Right lobe of liver (tissue), 6 donors: Measurements from ENCODE around the gene TSBP1. TPM values are rescaled to one million over a fixed set of nuclear protein-coding genes. Genes with fewer than 3 reads are reported as not detected.
"Not testable (repeated sequence)": the region's sequence is repeated elsewhere in the genome, so short reads cannot be mapped to it uniquely, and the experiment has no call there.

Experiments
- ATAC-seq, 4 donors: fragments of 200-7000 bp; cut with Tn5 transposase; one replicate each; pipeline ENCODE4 v1.9.1; 2020; ENCODE audit warnings: mild to moderate bottlenecking in 4 of 4, moderate library complexity in 4 of 4
- DNase-seq, 3 donors: peaks; one replicate each; pipeline ENCODE4 v3.0.0-alpha.2; 2020
- H3K27ac ChIP-seq, 3 donors: fragments of 200-600 bp; one replicate each; pipeline ENCODE4 v1.8.0; 2022
- H3K27me3 ChIP-seq, 2 donors: fragments of 200-600 bp; one replicate each; pipeline ENCODE4 v1.8.0; 2022
- H3K36me3 ChIP-seq, 4 donors: fragments of 200-600 bp; sonication (generic) in 1 of 4; one replicate each; pipeline versions ENCODE4 v1.5.1 to v1.8.0; 2017 to 2022; ENCODE audit warnings: control low read depth in 1 of 4
- H3K4me1 ChIP-seq, 4 donors: fragments of 200-600 bp; sonication (generic) in 1 of 4; one replicate each; pipeline versions ENCODE4 v1.5.1 to v1.8.0; 2017 to 2022; ENCODE audit warnings: control low read depth in 1 of 4
- H3K4me3 ChIP-seq, 3 donors: fragments of 200-600 bp; one replicate each; pipeline ENCODE4 v1.8.0; 2022
- H3K9me3 ChIP-seq, 4 donors: fragments of 200-600 bp; sonication (generic) in 1 of 4; one replicate each; pipeline versions ENCODE4 v1.5.1 to v1.8.0; 2017 to 2022; ENCODE audit warnings: control low read depth in 1 of 4
- POLR2A ChIP-seq: fragments of 450-650 bp; IDR thresholded peaks from one replicate; pipeline ENCODE4 v1.6.1; 2017; ENCODE audit warnings: antibody characterized with exemption, mild to moderate bottlenecking
- WGBS: methylation state at CpG from one replicate; pipeline ENCODE4 v1.1.6; 2018; ENCODE audit warnings: low coverage, low lambda C conversion rate; ENCODE audit not compliant: insufficient coverage; ENCODE audit errors: missing lambda C conversion rate; 5-methylcytosine and 5-hydroxymethylcytosine counted together
- intact Hi-C, 2 donors: fragments of 100-400 bp; cut with DNase I; formaldehyde crosslinking; loops; one replicate each; pipeline versions ENCODE4 v1.11.2 to v1.14.1; 2022
- total RNA-seq, 6 experiments: library from RNA; depleted of rRNA in 2 of 6; stranded (reverse); fragments of >200 nt in 2 of 6; fragmentation: NEBNext Ultra II Directional in 3 of 6; extraction: Animal tissue kit (Norgen Biotek cat#: 25700) in 3 of 6; gene quantifications; one replicate each; pipeline versions ENCODE4 v1.1.0 to v1.2.4, GENCODE V29; 2016 to 2023
- TF ChIP-seq, protein P1 (sequence below), 4 donors: fragments of 200-600 bp in 3 of 4; fragments of 450-650 bp in 1 of 4; IDR thresholded peaks; one replicate each; pipeline versions ENCODE4 v1.5.1 to v1.8.0; 2016 to 2022; ENCODE audit warnings: antibody characterized with exemption in 4 of 4, mild to moderate bottlenecking in 2 of 4
- donor health status: DM: no; HTN: yes; CAD: no.
- donor health status: DM: no; HTN: no; CAD: no.
- donor health status: DM: no; HTN: no; CAD: no.
- donor health status: DM: no; HTN: yes; CAD: no.
- donor health status: DM: no; HTN: yes; CAD: no.

The TSBP1 gene
- total RNA-seq, 6 experiments from 2014 or later = not detected

DNA sequence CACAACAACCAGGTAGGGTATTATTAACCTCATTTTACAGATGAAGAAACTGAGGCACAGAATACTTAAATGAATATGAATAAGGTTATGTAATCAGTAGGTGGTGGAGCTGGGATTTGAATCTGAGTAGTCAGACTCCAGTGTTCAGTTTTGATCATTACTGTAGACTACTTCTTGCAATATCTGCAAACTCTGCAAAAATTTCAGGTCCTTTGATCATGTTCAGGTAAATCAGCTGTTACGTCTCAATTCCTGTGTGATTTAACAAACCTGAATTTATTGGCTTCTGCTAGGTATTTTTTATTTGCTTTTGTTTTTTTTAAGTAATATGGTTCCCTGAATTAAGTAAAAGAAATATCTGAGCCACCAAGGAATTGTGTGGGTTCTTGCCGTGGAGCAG is 77.1 kb downstream of the TSBP1 start:
- Histone ChIP-seq H3K9me3 (no peaks in the 10 kb centered on the region), H3K36me3 (no peaks in the 10 kb centered on the region), H3K4me3 (no peak overlapping the region), H3K27ac (no peak overlapping the region), H3K4me1 (no peaks in the 10 kb centered on the region), H3K27me3 (peaks cover 0 to 11% of the 10 kb centered on the region in 2 donors)
- DNase-seq (no peak), ATAC-seq (no peak)
- intact Hi-C loops = no loop called here
- WGBS = 85% methylated on average over 2 of the region's 2 CpGs
- TF ChIP-seq POLR2A = no peak
- TF ChIP-seq, protein P1, sequence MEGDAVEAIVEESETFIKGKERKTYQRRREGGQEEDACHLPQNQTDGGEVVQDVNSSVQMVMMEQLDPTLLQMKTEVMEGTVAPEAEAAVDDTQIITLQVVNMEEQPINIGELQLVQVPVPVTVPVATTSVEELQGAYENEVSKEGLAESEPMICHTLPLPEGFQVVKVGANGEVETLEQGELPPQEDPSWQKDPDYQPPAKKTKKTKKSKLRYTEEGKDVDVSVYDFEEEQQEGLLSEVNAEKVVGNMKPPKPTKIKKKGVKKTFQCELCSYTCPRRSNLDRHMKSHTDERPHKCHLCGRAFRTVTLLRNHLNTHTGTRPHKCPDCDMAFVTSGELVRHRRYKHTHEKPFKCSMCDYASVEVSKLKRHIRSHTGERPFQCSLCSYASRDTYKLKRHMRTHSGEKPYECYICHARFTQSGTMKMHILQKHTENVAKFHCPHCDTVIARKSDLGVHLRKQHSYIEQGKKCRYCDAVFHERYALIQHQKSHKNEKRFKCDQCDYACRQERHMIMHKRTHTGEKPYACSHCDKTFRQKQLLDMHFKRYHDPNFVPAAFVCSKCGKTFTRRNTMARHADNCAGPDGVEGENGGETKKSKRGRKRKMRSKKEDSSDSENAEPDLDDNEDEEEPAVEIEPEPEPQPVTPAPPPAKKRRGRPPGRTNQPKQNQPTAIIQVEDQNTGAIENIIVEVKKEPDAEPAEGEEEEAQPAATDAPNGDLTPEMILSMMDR (IDR thresholded peaks at IDR 0.05) = no peak

- H3K27ac ChIP-seq = no peak overlapping the region
- intact Hi-C loops = no loop called here
- no peaks in the 10 kb centered on the region for H3K4me1 ChIP-seq
- H3K27me3 ChIP-seq = peaks cover 0 to 11% of the 10 kb centered on the region in 2 donors
- ATAC-seq (no peak), DNase-seq (no peak)
- 49% methylated on average over 4 of the region's 4 CpGs for WGBS
- no peaks in the 10 kb centered on the region for H3K36me3 ChIP-seq
- TF ChIP-seq POLR2A = no peak
- TF ChIP-seq, protein P1 (IDR thresholded peaks at IDR 0.05) = no peak
- H3K9me3 ChIP-seq = no peaks in the 10 kb centered on the region
- H3K4me3 ChIP-seq = no peak overlapping the region
These were observed 78.0 kb downstream of the TSBP1 start for GRCh38 chr6:32293695-32294094.

DNA sequence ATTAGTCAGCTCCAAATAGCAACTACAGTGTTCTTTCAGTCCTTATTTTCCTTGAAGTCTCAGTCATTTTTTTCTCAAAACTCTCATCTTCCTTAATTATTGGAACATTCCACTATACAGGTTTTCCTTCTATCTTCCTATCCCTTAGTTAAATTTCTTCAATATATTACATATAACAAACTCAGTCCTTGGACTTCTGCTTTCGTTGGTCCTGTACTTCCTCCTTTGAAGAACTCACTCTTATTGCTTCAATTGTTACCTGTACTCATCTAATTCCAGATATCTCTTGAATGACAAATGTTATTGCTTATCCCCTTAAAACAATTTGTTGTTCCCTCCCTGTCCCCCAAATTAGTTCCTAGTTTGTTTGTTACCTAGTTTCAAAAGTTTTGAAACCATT is 80.2 kb downstream of the TSBP1 start:
- intact Hi-C loops = no loop called here
- DNase-seq = no peak
- H3K4me1 ChIP-seq = no peaks in the 10 kb centered on the region
- H3K36me3 ChIP-seq = no peaks in the 10 kb centered on the region
- H3K4me3 ChIP-seq = no peak overlapping the region
- H3K9me3 ChIP-seq = no peaks in the 10 kb centered on the region
- 43% methylated on average over 1 of the region's 1 CpG for WGBS
- peaks cover 0 to 3% of the 10 kb centered on the region in 2 donors for H3K27me3 ChIP-seq
- no peak for ATAC-seq
- no peak overlapping the region for H3K27ac ChIP-seq
- TF ChIP-seq POLR2A = no peak
- TF ChIP-seq, protein P1 (IDR thresholded peaks at IDR 0.05) = no peak

- ATAC-seq = no peak
- Histone ChIP-seq H3K9me3 (no peaks in the 10 kb centered on the region), H3K36me3 (no peaks in the 10 kb centered on the region), H3K27ac (no peak overlapping the region), H3K4me1 (no peaks in the 10 kb centered on the region), H3K4me3 (no peak overlapping the region), H3K27me3 (peaks cover 0 to 3% of the 10 kb centered on the region in 2 donors)
- TF ChIP-seq POLR2A = no peak
- TF ChIP-seq, protein P1 (IDR thresholded peaks at IDR 0.05) = no peak
- intact Hi-C loops = no loop called here
- no peak for DNase-seq
These were observed 80.7 kb downstream of the TSBP1 start for GRCh38 chr6:32290886-32291450.

DNA sequence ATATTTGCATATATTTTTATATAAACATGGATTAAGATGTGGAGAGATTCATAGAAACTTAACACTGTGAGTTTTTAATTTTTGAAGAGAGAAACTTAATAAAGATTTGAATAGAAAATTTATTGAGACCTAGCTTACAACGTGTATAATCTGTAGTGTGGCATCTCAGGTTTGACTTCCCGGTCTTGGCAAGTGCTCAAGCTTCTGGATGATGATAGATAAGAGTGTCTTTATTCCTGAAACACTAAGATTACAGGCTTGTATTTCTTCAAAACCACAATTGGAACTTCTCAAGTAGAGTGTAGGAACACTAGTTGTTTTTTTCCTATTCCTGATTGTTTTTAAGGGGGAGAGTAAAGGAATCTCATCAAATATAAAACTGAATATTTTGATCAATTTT is 83.3 kb downstream of the TSBP1 start:
- 34% methylated on average over 2 of the region's 2 CpGs for WGBS
- ATAC-seq (no peak), DNase-seq (no peak)
- no peak overlapping the region for H3K27ac ChIP-seq
- intact Hi-C loops = no loop called here
- TF ChIP-seq, protein P1 (IDR thresholded peaks at IDR 0.05) = no peak
- TF ChIP-seq POLR2A = no peak
- H3K4me3 ChIP-seq = no peak overlapping the region
- H3K27me3 ChIP-seq = no peaks in the 10 kb centered on the region
- H3K9me3 ChIP-seq = no peaks in the 10 kb centered on the region
- H3K36me3 ChIP-seq = no peaks in the 10 kb centered on the region
- no peaks in the 10 kb centered on the region for H3K4me1 ChIP-seq

- DNase-seq, H3K36me3 ChIP-seq, intact Hi-C loops, H3K4me3 ChIP-seq, H3K9me3 ChIP-seq, H3K27ac ChIP-seq, ATAC-seq, H3K27me3 ChIP-seq, H3K4me1 ChIP-seq: not testable (repeated sequence)
- 63% methylated on average over 2 of the region's 2 CpGs for WGBS
These were observed 97.7 kb downstream of the TSBP1 start for GRCh38 chr6:32273801-32274577.
